Mesodermal cell (in vitro differentiated cells): ENCODE results near the gene IFNA4.

Source experiments
- H3K27ac ChIP-seq: 2 replicates; pipeline ENCODE4 v1.7.0; 2013; ENCODE audit warnings: mild to moderate bottlenecking, low read depth, low read length, moderate library complexity; ENCODE audit not compliant: severe bottlenecking
- H3K36me3 ChIP-seq: 2 replicates; pipeline ENCODE4 v1.7.1; 2013; ENCODE audit warnings: mild to moderate bottlenecking, low read length, moderate library complexity; ENCODE audit not compliant: control insufficient read depth, insufficient read depth
- H3K4me1 ChIP-seq: one replicate; pipeline ENCODE4 v1.7.1; 2013; ENCODE audit warnings: mild to moderate bottlenecking, low read length; ENCODE audit not compliant: insufficient read depth, control insufficient read depth, poor library complexity, severe bottlenecking
- H3K4me3 ChIP-seq: 2 replicates; pipeline ENCODE4 v1.7.0; 2013; ENCODE audit warnings: low read length, control low read depth, mild to moderate bottlenecking; ENCODE audit not compliant: insufficient read depth, poor library complexity, severe bottlenecking; ENCODE audit errors: extremely low read depth
- H3K9me3 ChIP-seq: 2 replicates; pipeline ENCODE4 v1.7.1; 2013; ENCODE audit warnings: mild to moderate bottlenecking, low read length, moderate library complexity; ENCODE audit not compliant: control insufficient read depth
- WGBS, 2 experiments: methylation state at CpG; one replicate each; pipeline ENCODE4 v1.1.5; 2013; ENCODE audit warnings: missing lambda C conversion rate in 2 of 2; ENCODE audit not compliant: insufficient coverage in 2 of 2; 5-methylcytosine and 5-hydroxymethylcytosine counted together

Gene IFNA4

DNA sequence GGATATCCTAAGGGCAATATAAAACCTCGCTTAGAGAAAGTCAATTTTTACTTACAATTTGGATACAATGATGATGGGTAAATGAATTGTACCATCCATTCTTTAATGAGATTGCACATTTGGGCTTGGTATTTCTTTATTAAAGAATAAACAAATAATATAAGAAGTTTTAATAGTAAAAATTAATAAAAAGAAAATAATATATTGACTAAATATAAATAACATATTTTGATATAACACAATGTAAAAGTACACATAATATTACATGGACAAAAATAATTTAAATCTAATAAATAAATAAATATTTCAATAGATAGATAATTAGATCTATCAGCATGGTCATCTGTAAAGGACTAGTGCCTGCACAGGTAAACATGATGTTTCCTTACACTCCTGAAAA is 21.9 kb downstream of the IFNA4 start:
- WGBS, 2 experiments, result no CpG with 5 or more reads among the region's 1 CpG
- no peak overlapping the region for H3K4me3 ChIP-seq

DNA sequence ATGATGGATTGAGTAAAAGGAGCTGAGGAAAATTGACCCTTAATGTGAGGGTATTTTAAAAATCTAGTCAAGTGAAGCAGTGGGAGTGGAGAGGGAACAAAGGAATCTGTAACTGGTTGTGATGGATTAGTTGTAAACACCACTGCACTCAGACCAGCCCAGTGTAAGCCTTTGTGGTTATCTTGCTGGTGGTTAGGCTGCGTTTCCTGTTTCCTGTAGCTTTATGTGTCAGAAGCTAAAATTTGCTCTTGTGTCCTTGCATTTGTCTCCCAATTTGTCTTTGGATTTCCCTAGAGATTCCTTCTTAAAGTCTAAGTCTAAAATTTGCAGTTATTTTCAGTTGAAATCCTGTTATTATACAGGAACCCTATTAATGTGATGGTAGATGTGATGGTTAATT is 27.2 kb downstream of the IFNA4 start:
- no peak overlapping the region for H3K4me3 ChIP-seq
- WGBS, 2 experiments, result 50% methylated on average over 1 of the region's 1 CpG; no CpG with 5 or more reads in 1 of the 2 experiments
- H3K4me1 ChIP-seq, result no peaks in the 10 kb centered on the region
- peak overlapping the region; percentile 6 for H3K27ac ChIP-seq
- no peaks in the 10 kb centered on the region for H3K36me3 ChIP-seq
- peaks cover 11% of the 10 kb centered on the region for H3K9me3 ChIP-seq

More for the DNA sequence above, 21.9 kb downstream of the IFNA4 start:
- no peaks in the 10 kb centered on the region for H3K4me1 ChIP-seq
- H3K27ac ChIP-seq, result no peak overlapping the region
- H3K9me3 ChIP-seq, result peaks cover 11% of the 10 kb centered on the region
- no peaks in the 10 kb centered on the region for H3K36me3 ChIP-seq

DNA sequence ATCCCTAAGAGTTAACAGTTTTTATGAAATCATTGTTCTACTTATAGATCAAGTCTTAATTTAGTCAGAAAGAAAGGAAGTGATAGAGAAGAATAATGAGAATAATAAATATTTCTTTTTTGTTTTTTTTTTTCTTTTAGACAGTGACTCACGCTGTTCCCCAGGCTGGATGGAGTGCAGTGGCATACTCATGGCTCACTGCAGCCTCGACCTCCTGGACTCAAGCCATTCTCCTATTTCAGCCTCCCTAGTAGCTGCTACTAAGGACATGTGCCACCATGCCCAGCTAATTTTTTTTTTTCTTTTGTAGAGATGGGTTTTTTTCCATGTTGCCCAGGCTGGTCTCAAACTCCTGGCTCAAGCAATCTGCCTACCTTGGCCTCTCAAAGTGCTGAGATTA is 31.9 kb downstream of the IFNA4 start:
- Histone ChIP-seq H3K4me1 (peaks cover 4% of the 10 kb centered on the region), H3K9me3 (no peaks in the 10 kb centered on the region), H3K27ac (no peak overlapping the region), H3K4me3 (no peak overlapping the region), H3K36me3 (no peaks in the 10 kb centered on the region)
- 80% methylated on average over 1 of the region's 2 CpGs; no CpG with 5 or more reads in 1 of the 2 experiments for WGBS, 2 experiments

DNA sequence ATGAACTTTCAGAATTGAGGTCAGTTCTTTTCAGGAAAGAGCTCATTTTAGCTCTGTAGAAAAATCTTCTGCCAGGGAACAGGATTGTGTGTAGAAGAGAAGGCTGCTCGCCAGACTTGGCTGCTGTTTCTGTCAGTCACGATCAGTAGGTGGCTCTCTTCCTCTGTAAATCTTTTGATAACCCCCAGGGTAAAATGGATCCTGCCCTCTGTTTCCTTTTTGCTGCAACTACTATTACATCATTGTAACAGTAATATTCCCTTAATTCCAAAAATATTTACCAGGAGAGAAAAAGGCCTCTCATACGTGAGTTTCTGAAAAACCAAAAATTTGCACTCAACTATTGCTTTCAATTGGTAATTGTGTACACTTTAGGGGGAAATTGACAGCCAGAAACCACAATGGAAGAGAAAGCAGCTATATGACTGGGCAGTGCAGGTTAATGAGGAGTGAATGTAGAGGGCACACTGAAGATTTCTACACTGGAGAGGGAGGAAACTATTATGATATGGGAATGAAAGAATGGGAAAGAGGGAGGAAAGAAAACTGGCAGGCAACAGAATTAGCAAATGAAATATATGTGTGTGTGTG is 33.3 kb downstream of the IFNA4 start:
- H3K36me3 ChIP-seq, result no peaks in the 10 kb centered on the region
- no peak overlapping the region for H3K4me3 ChIP-seq
- H3K9me3 ChIP-seq, result no peaks in the 10 kb centered on the region
- H3K4me1 ChIP-seq, result peaks cover 4% of the 10 kb centered on the region
- H3K27ac ChIP-seq, result peak overlapping the region; percentile 51
- 0 to 11% methylated on average over 1 to 2 of the region's 3 CpGs for WGBS, 2 experiments

DNA sequence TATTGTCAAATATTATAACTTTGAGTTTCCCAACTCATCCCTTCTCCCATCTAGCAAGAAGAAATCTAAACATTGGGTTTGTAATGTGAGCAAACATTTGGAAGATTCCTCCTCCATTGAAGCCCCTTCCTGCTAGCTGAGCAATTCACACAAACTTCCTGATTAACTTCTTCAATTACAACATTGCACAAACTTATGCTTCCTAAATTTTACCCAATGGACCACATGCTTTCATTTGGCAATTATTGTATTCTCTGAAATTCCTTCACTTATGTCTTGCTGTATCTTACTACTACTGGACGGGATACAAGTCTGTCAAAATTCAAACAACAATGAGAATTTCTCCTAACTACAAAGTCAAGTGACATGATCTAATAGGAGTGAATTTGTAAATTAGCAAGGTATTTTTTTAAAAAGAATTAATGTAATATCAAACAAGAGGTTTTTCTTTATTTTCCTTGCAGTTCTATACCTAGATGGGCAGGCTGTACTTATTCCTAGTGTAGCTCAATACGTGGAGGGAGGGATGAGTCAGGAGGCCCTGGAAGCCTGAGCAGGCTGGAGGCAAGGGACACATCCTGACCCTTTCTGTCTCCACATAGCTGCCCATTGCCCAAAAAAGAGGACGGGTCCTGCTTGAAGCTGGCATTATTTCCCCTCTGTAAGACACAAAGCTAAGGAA is 33.9 kb downstream of the IFNA4 start:
- Histone ChIP-seq H3K27ac (peak overlapping the region; percentile 51), H3K4me1 (peaks cover 4% of the 10 kb centered on the region), H3K9me3 (no peaks in the 10 kb centered on the region), H3K36me3 (no peaks in the 10 kb centered on the region), H3K4me3 (no peak overlapping the region)
- WGBS, 2 experiments, result 22% methylated on average over 1 of the region's 3 CpGs; no CpG with 5 or more reads in 1 of the 2 experiments

DNA sequence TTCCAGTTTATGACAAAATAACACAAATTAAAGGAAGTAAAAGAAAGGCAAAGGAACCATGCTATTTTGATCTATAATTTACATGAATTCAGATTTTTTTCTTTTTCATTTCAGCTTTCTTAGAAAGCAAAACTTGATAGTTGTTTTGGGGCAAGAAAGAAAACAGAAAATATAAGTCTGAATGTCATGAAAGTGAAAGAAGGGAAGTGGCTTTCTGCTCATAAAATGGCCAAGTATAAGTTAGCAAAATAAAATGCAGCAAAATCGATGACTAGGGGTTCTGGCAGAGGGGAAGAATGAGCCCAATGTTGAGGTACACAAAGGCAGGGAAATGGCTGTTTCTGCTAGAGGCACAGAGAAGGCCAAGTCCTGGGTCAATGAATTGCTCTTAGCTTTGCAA is 42.8 kb downstream of the IFNA4 start:
- Histone ChIP-seq H3K4me3 (no peak overlapping the region), H3K4me1 (no peaks in the 10 kb centered on the region), H3K27ac (no peak overlapping the region), H3K36me3 (no peaks in the 10 kb centered on the region), H3K9me3 (no peaks in the 10 kb centered on the region)
- 71 to 92% methylated on average over 1 of the region's 1 CpG for WGBS, 2 experiments

DNA sequence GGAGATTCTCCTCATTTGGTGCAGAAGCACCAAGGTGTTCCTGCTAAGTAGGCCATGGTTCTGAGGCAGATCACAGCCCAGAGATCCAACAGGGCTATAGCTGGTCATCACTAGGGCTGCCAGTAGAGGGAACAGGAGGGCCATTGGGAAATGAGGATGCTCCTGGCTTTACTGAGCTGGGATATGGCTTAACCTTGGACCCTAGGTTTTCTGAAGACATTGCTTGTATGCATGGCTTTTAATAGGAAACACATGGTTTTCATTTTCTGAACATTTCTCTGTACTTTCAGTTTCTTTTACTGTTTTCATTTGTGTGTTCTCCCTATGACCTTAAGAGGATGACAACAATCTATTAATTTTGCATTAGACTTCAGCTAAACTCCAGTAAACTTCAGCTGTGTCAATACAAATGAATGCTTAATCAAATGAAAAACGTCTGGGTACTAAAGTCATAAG is 45.9 kb downstream of the IFNA4 start, which contains the start of gene IFNW1:
IFNW1 (minus strand) TSS at position 406 of the 456 bp plus-strand sequence; CDS start at position 144, 262 bp downstream.
- H3K36me3 ChIP-seq, result no peaks in the 10 kb centered on the region
- H3K4me3 ChIP-seq, result no peak within 1 kb of the TSS
- H3K27ac ChIP-seq, result no peak within 1 kb of the TSS
- no CpG with 5 or more reads among the region's 1 CpG for WGBS, 2 experiments
- H3K4me1 ChIP-seq, result no peaks in the 10 kb centered on the region
- H3K9me3 ChIP-seq, result no peaks in the 10 kb centered on the region

DNA sequence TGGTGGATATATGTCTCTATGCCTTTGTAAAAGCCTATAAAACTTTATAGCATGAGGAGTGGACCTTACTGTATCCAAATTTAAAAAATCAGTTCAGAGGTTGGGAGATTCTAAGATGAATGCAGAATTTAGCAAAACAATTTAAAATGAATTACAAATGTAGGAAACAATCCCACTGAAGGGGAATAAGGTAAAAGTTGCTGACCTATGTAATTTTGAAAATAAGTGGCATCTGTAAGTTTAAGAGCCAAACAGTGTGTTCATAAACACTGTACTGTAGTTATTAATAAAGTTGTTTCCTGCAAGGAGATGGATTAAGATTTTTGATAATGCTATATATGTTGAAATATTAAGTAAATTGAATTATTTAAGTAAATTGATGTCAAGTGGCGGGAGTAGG is 50.4 kb downstream of the IFNA4 start:
- H3K4me1 ChIP-seq, result no peaks in the 10 kb centered on the region
- no peaks in the 10 kb centered on the region for H3K36me3 ChIP-seq
- H3K27ac ChIP-seq, result no peak overlapping the region
- H3K4me3 ChIP-seq, result no peak overlapping the region
- no peaks in the 10 kb centered on the region for H3K9me3 ChIP-seq
- no CpG with 5 or more reads among the region's 1 CpG for WGBS, 2 experiments
